Natural killer cell (primary cell): ENCODE measurements around the gene INSL6. TPM values are rescaled to one million over a fixed set of nuclear protein-coding genes. Genes with fewer than 3 reads are reported as not detected.

Source experiments
- ATAC-seq, 3 donors: fragments of 150-1000 bp in 2 of 3; fragments of 200-7000 bp in 1 of 3; cut with Tn5 transposase; 1 replicate in 1 of 3; 2 replicates in 2 of 3; pipeline ENCODE4 v1.10.0; 2021; ENCODE audit warnings: mild to moderate bottlenecking in 2 of 3, moderate library complexity in 2 of 3
- DNase-seq, 2 donors: peaks; one replicate each; pipeline versions ENCODE4 v3.0.0 to v3.0.0-alpha.2; 2013 to 2021; ENCODE audit warnings: mixed read lengths in 1 of 2
- H3K27ac ChIP-seq: one replicate; pipeline ENCODE4 v1.5.1; 2013; ENCODE audit warnings: mild to moderate bottlenecking, low read length
- H3K27me3 ChIP-seq: one replicate; pipeline ENCODE4 v1.6.1; 2013; ENCODE audit warnings: low read length; ENCODE audit not compliant: control insufficient read depth, insufficient read depth
- H3K36me3 ChIP-seq: one replicate; pipeline ENCODE4 v1.6.1; 2013; ENCODE audit warnings: low read length; ENCODE audit not compliant: control insufficient read depth, insufficient read depth
- H3K4me1 ChIP-seq: one replicate; pipeline ENCODE4 v1.6.1; 2013; ENCODE audit warnings: low read length; ENCODE audit not compliant: control insufficient read depth, insufficient read depth
- H3K4me3 ChIP-seq: one replicate; pipeline ENCODE4 v1.5.1; 2013; ENCODE audit warnings: low read length
- H3K9me3 ChIP-seq: one replicate; pipeline ENCODE4 v1.6.1; 2013; ENCODE audit warnings: low read length; ENCODE audit not compliant: control insufficient read depth, insufficient read depth
- H3K27ac Mint-ChIP-seq, 2 donors: one replicate each; pipeline ENCODE4 v1.8.0; 2022; ENCODE audit warnings: mild to moderate bottlenecking in 2 of 2, mixed read lengths in 2 of 2, moderate library complexity in 1 of 2
- H3K27me3 Mint-ChIP-seq, 2 donors: one replicate each; pipeline ENCODE4 v1.8.0; 2022; ENCODE audit warnings: low read depth in 2 of 2, mixed read lengths in 2 of 2
- H3K36me3 Mint-ChIP-seq: one replicate; pipeline ENCODE4 v1.8.0; 2022; ENCODE audit warnings: mixed read lengths
- H3K4me1 Mint-ChIP-seq, 2 donors: one replicate each; pipeline ENCODE4 v1.8.0; 2022; ENCODE audit warnings: mixed read lengths in 2 of 2
- H3K4me3 Mint-ChIP-seq: one replicate; pipeline ENCODE4 v1.8.0; 2022; ENCODE audit warnings: mild to moderate bottlenecking, moderate library complexity, mixed read lengths
- H3K9me3 Mint-ChIP-seq, 2 donors: one replicate each; pipeline ENCODE4 v1.8.0; 2022; ENCODE audit warnings: mixed read lengths in 2 of 2
- CTCF ChIP-seq: fragments of 200-600 bp; IDR thresholded peaks from one replicate; pipeline ENCODE4 v1.8.0; 2022; ENCODE audit warnings: antibody characterized with exemption
- WGBS: methylation state at CpG from one replicate; pipeline ENCODE4 v1.1.7; 2013; ENCODE audit warnings: missing lambda C conversion rate; ENCODE audit not compliant: insufficient coverage; 5-methylcytosine and 5-hydroxymethylcytosine counted together
- intact Hi-C: fragments of 100-400 bp; cut with micrococcal nuclease; formaldehyde crosslinking; loops from one replicate; pipeline ENCODE4 v1.14.2; 2022
- total RNA-seq, 4 donors: library from RNA; stranded (reverse); fragments of 120-200 nt in 1 of 4; gene quantifications; one replicate each; pipeline versions ENCODE4 v1.2.3 to v1.2.4, GENCODE V29; 2013 to 2022

The INSL6 gene
- total RNA-seq, 3 donors from 2014 or later (not counting 1 experiment from before 2014, with no cell fraction given), result not detected

- intact Hi-C loops, result no loop called here
- Histone ChIP-seq H3K4me1 (no peaks in the 10 kb centered on the region), H3K9me3 (no peaks in the 10 kb centered on the region), H3K27ac (no peak overlapping the region), H3K4me3 (no peak overlapping the region), H3K27me3 (no peaks in the 10 kb centered on the region), H3K36me3 (peaks cover 27% of the 10 kb centered on the region)
- 100% methylated on average over 2 of the region's 3 CpGs for WGBS
- H3K4me3 Mint-ChIP-seq, result no peak overlapping the region
- no peak overlapping the region for H3K27ac Mint-ChIP-seq
- TF ChIP-seq CTCF, result no peak
- ATAC-seq (no peak), DNase-seq (no peak)
- peaks cover 4 to 5% of the 10 kb centered on the region in 2 donors for H3K4me1 Mint-ChIP-seq
- peaks cover 26% of the 10 kb centered on the region for H3K36me3 Mint-ChIP-seq
- H3K9me3 Mint-ChIP-seq, result no peaks in the 10 kb centered on the region
- H3K27me3 Mint-ChIP-seq, result no peaks in the 10 kb centered on the region
Observed at GRCh38 chr9:5122516-5122915, 62.9 kb downstream of the INSL6 start.

- WGBS, result 100% methylated on average over 1 of the region's 1 CpG
- no peak overlapping the region for H3K27ac Mint-ChIP-seq
- no peaks in the 10 kb centered on the region for H3K27me3 Mint-ChIP-seq
- no peaks in the 10 kb centered on the region for H3K9me3 Mint-ChIP-seq
- no peak overlapping the region for H3K4me3 Mint-ChIP-seq
- Histone ChIP-seq H3K4me1 (no peaks in the 10 kb centered on the region), H3K27ac (no peak overlapping the region), H3K4me3 (no peak overlapping the region), H3K36me3 (peaks cover 23% of the 10 kb centered on the region), H3K27me3 (no peaks in the 10 kb centered on the region), H3K9me3 (no peaks in the 10 kb centered on the region)
- ATAC-seq (no peak), DNase-seq (no peak)
- TF ChIP-seq CTCF, result no peak
- H3K36me3 Mint-ChIP-seq, result peaks cover 26% of the 10 kb centered on the region
- peaks cover 5 to 7% of the 10 kb centered on the region in 2 donors for H3K4me1 Mint-ChIP-seq
- intact Hi-C loops, result no loop called here
Observed at GRCh38 chr9:5122116-5122515, 63.3 kb downstream of the INSL6 start.

GRCh38 chr9:5113994-5114748 is 71.3 kb downstream of the INSL6 start:
- ATAC-seq, result no peak
- Histone ChIP-seq H3K4me3 (no peak overlapping the region), H3K9me3 (peaks cover 20% of the 10 kb centered on the region), H3K27me3 (no peaks in the 10 kb centered on the region), H3K36me3 (peaks cover 29% of the 10 kb centered on the region), H3K4me1 (no peaks in the 10 kb centered on the region), H3K27ac (no peak overlapping the region)
- no peak for TF ChIP-seq CTCF
- DNase-seq, result no peak
- WGBS, result 98% methylated on average over 22 of the region's 22 CpGs
- H3K4me1 Mint-ChIP-seq, result peaks cover 5 to 8% of the 10 kb centered on the region in 2 donors
- no peaks in the 10 kb centered on the region for H3K9me3 Mint-ChIP-seq
- H3K27ac Mint-ChIP-seq, result no peak overlapping the region
- H3K27me3 Mint-ChIP-seq, result no peaks in the 10 kb centered on the region
- intact Hi-C loops, result no loop called here
- no peak overlapping the region for H3K4me3 Mint-ChIP-seq
- no peaks in the 10 kb centered on the region for H3K36me3 Mint-ChIP-seq

Other genes with a start within 250 kb of the INSL6 start
- gene JAK2, start 200.4 kb downstream of the INSL6 start, total RNA-seq, result 10 to 100 TPM; 20.8 to 43.9 (median 30.0) TPM
- not detected for gene INSL4, start 45.8 kb upstream of the INSL6 start, total RNA-seq
- 1 to 10 TPM in 1 of 3 donors, under 1 TPM in 2; 0.88 to 1.4 (median 0.94) TPM for gene RLN2, start 119.1 kb upstream of the INSL6 start, total RNA-seq
- 1 to 10 TPM in 2 of 3 donors, under 1 TPM in 1; 0.43 to 1.9 (median 1.5) TPM for gene RLN1, start 154.2 kb upstream of the INSL6 start, total RNA-seq